ENCODE measurements around the gene KANK2.

Gene KANK2

DNA sequence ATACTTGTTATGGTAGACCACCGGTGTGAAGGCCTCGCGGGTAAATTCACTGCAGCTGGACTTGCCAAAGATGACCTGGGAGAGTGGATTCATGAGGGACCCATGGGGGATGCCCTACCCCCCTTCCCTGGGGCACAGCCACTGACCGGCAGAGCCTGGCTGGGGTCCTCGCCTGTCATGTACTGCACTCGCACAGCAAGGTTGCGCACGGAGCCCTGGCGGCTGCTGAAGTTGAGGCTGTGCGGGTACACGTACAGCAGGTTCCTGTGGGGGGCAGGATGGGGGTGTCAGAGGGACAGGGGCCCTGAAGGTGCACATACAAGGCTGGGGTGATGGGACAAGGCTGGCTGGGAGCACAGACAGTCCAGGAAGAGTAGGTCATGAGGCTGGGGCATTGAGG is 40.7 kb upstream of the KANK2 start:
- Histone ChIP-seq H3K9ac (ENCODE audit: low read depth in 1 of 2, low read length in 2 of 2) (no peak overlapping the region), H3K36me3 (ENCODE audit: control insufficient read depth in 1 of 2, insufficient read depth in 2 of 2, low read length in 2 of 2) (peaks cover 10 to 44% of the 10 kb centered on the region in 2 donors), H3K27me3 (ENCODE audit: control insufficient read depth in 1 of 2, insufficient read depth in 2 of 2, low read length in 2 of 2) (no peaks in the 10 kb centered on the region), H3K4me3 (ENCODE audit: low read depth in 1 of 2, low read length in 2 of 2) (no peak overlapping the region), H3K9me3 (ENCODE audit: control insufficient read depth in 1 of 2, low read length in 2 of 2) (no peaks in the 10 kb centered on the region), H3K27ac (ENCODE audit: low read depth, low read length) (no peak overlapping the region), H3K4me1 (ENCODE audit: control insufficient read depth in 1 of 2, insufficient read depth in 2 of 2, low read length in 2 of 2) (no peaks in the 10 kb centered on the region)

DNA sequence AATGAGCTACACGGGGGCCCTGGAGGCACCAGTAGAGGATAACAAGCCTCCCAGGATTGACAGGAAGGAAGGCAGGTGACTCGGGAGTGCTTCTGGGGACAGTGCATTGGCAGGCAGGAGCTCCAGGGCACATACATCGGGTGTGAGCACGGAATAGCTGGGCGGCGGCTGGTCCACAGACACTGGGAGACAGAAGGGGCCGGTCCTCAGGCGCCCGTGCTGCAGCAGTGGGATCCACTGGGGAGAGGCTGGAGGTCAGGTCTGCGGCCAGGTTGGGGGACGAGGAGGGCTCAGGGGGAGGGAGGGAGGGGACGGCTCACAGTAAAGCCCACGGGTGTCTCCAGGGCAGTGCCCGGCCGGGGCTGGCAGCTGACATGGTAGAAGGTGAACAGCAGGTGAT is 40.0 kb upstream of the KANK2 start:
- no peaks in the 10 kb centered on the region for H3K27me3 ChIP-seq (ENCODE audit: control insufficient read depth in 1 of 2, insufficient read depth in 2 of 2, low read length in 2 of 2)
- H3K9ac ChIP-seq (ENCODE audit: low read depth in 1 of 2, low read length in 2 of 2): no peak overlapping the region
- H3K9me3 ChIP-seq (ENCODE audit: control insufficient read depth in 1 of 2, low read length in 2 of 2): no peaks in the 10 kb centered on the region
- peaks cover 17 to 47% of the 10 kb centered on the region in 2 donors for H3K36me3 ChIP-seq (ENCODE audit: control insufficient read depth in 1 of 2, insufficient read depth in 2 of 2, low read length in 2 of 2)
- H3K4me1 ChIP-seq (ENCODE audit: control insufficient read depth in 1 of 2, insufficient read depth in 2 of 2, low read length in 2 of 2): no peaks in the 10 kb centered on the region
- no peak overlapping the region for H3K27ac ChIP-seq (ENCODE audit: low read depth, low read length)
- no peak overlapping the region for H3K4me3 ChIP-seq (ENCODE audit: low read depth in 1 of 2, low read length in 2 of 2)

DNA sequence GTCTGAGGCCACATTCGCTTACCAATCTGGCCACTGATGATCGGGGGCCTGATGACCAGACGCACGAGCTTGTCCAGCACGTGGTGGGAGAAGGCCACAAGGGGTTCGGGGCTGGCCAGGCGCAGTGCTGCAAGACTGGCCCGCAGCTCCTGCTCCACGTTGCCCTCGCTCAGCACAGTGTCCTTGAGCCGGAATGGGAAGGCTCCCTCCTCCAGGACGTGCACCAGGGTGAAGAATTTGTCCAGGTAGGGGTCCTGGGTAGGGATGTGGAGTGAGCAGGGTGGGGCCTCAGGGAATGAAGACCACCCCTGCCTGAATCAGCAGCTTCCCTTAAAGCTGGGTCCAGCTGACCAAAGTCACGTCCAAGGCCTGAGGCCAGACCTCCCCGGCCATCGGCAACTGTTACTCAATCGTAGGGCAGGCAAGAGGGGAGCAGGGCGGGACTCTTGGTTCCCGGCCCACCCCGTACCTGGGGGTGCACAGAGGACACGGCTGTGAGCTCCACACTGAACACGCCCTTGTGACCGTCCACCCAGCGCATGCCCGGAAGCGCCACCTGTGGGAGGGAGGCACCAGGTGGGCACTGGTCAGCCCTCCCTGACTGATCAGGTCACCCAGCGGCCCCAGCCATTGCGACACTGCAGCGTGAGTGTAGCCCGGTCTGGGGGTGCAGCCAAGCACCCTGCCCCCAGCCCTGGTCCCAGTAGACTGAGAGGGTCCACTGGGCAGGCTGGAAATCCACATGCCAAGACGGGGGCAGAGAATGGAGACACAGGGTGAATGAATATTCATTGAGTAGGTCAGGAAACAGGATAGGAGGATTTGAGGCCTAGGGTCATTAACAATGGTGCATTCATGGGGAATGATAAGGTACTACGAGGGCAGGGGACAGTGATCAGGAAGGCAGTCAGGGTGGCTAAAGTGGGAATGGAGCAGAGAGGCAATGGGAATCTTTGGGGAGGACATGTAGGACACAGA is 39.3 kb upstream of the KANK2 start:
- Histone ChIP-seq H3K9me3 (ENCODE audit: control insufficient read depth in 1 of 2, low read length in 2 of 2) (no peaks in the 10 kb centered on the region), H3K9ac (ENCODE audit: low read depth in 1 of 2, low read length in 2 of 2) (no peak overlapping the region), H3K4me3 (ENCODE audit: low read depth in 1 of 2, low read length in 2 of 2) (no peak overlapping the region), H3K4me1 (ENCODE audit: control insufficient read depth in 1 of 2, insufficient read depth in 2 of 2, low read length in 2 of 2) (no peaks in the 10 kb centered on the region), H3K36me3 (ENCODE audit: control insufficient read depth in 1 of 2, insufficient read depth in 2 of 2, low read length in 2 of 2) (peaks cover 20 to 49% of the 10 kb centered on the region in 2 donors), H3K27ac (ENCODE audit: low read depth, low read length) (no peak overlapping the region), H3K27me3 (ENCODE audit: control insufficient read depth in 1 of 2, insufficient read depth in 2 of 2, low read length in 2 of 2) (no peaks in the 10 kb centered on the region)

DNA sequence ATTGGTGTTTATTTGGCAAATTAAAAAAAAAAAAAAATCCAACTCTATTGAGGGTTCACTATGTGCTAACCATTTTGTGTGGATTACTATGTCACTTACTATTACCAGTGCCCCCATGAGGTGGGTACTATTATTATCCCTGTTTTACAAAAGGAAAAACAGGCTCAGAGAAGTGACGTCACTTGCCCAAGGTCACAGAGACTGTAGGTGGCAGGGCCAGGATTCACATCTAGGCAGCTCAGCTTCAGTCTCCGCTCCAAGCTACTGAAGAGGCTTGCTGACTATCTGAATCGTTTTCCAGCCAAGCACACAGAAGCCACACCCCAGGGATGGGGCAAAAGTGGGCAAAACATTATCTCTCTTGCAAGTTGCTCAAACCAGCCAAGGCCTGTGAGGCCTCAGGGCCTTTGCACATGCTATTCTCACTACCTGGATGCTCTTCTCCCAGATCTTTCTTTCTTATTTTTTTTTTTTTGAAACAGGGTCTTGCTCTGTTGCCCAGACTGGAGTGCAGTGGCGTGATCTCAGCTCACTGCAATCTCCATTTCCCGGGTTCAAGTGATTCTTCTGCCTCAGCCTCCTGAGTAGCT is 37.2 kb upstream of the KANK2 start:
- Histone ChIP-seq H3K27me3 (ENCODE audit: control insufficient read depth in 1 of 2, insufficient read depth in 2 of 2, low read length in 2 of 2) (no peaks in the 10 kb centered on the region), H3K27ac (ENCODE audit: low read depth, low read length) (no peak overlapping the region), H3K9me3 (ENCODE audit: control insufficient read depth in 1 of 2, low read length in 2 of 2) (no peaks in the 10 kb centered on the region), H3K36me3 (ENCODE audit: control insufficient read depth in 1 of 2, insufficient read depth in 2 of 2, low read length in 2 of 2) (peaks cover 24 to 47% of the 10 kb centered on the region in 2 donors), H3K9ac (ENCODE audit: low read depth in 1 of 2, low read length in 2 of 2) (no peak overlapping the region), H3K4me1 (ENCODE audit: control insufficient read depth in 1 of 2, insufficient read depth in 2 of 2, low read length in 2 of 2) (no peaks in the 10 kb centered on the region), H3K4me3 (ENCODE audit: low read depth in 1 of 2, low read length in 2 of 2) (no peak overlapping the region)

DNA sequence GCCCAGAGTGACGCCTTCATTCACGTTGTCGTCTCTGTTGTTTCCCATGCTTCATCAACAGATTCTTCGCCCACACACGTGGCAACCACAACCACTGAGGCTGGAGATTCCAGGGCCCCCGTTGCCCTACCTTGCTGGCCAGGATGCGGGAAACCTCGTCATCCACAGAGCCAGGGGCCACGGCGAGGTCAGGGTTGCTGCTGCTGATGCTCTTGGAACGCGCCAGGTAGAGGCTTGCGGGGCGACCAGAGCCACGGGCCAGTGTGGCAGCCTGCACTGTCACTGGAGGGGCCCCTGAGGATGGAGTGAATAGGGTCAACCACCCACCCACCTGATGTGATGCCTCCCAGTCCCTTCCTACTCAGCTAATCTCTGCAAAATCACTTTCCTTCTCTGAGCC is 35.7 kb upstream of the KANK2 start:
- Histone ChIP-seq H3K4me3 (ENCODE audit: low read depth in 1 of 2, low read length in 2 of 2) (no peak overlapping the region), H3K9me3 (ENCODE audit: control insufficient read depth in 1 of 2, low read length in 2 of 2) (no peaks in the 10 kb centered on the region), H3K27me3 (ENCODE audit: control insufficient read depth in 1 of 2, insufficient read depth in 2 of 2, low read length in 2 of 2) (no peaks in the 10 kb centered on the region), H3K36me3 (ENCODE audit: control insufficient read depth in 1 of 2, insufficient read depth in 2 of 2, low read length in 2 of 2) (peaks cover 13 to 47% of the 10 kb centered on the region in 2 donors), H3K27ac (ENCODE audit: low read depth, low read length) (no peak overlapping the region), H3K4me1 (ENCODE audit: control insufficient read depth in 1 of 2, insufficient read depth in 2 of 2, low read length in 2 of 2) (no peaks in the 10 kb centered on the region), H3K9ac (ENCODE audit: low read depth in 1 of 2, low read length in 2 of 2) (no peak overlapping the region)

DNA sequence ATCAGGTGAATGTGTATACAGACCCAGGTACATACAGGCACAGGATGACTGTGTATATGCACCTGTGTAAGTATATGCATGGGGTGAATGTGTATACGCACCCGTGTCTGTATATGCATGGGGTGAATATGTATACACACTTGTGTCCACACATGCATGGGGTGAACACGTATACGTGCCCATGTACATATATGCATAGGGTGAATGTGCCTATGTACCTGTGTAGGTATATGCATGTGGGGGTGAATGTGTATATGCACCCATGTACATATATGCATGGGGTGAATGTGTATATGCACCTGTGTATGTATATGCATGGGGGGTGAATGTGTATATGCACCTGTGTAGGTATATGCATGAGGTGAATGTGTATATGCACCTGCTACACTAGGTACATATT is 35.2 kb upstream of the KANK2 start:
- Histone ChIP-seq H3K9me3 (ENCODE audit: control insufficient read depth in 1 of 2, low read length in 2 of 2) (no peaks in the 10 kb centered on the region), H3K4me3 (ENCODE audit: low read depth in 1 of 2, low read length in 2 of 2) (no peak overlapping the region), H3K9ac (ENCODE audit: low read depth in 1 of 2, low read length in 2 of 2) (no peak overlapping the region), H3K27me3 (ENCODE audit: control insufficient read depth in 1 of 2, insufficient read depth in 2 of 2, low read length in 2 of 2) (no peaks in the 10 kb centered on the region), H3K27ac (ENCODE audit: low read depth, low read length) (no peak overlapping the region), H3K36me3 (ENCODE audit: control insufficient read depth in 1 of 2, insufficient read depth in 2 of 2, low read length in 2 of 2) (peaks cover 13 to 47% of the 10 kb centered on the region in 2 donors), H3K4me1 (ENCODE audit: control insufficient read depth in 1 of 2, insufficient read depth in 2 of 2, low read length in 2 of 2) (no peaks in the 10 kb centered on the region)

DNA sequence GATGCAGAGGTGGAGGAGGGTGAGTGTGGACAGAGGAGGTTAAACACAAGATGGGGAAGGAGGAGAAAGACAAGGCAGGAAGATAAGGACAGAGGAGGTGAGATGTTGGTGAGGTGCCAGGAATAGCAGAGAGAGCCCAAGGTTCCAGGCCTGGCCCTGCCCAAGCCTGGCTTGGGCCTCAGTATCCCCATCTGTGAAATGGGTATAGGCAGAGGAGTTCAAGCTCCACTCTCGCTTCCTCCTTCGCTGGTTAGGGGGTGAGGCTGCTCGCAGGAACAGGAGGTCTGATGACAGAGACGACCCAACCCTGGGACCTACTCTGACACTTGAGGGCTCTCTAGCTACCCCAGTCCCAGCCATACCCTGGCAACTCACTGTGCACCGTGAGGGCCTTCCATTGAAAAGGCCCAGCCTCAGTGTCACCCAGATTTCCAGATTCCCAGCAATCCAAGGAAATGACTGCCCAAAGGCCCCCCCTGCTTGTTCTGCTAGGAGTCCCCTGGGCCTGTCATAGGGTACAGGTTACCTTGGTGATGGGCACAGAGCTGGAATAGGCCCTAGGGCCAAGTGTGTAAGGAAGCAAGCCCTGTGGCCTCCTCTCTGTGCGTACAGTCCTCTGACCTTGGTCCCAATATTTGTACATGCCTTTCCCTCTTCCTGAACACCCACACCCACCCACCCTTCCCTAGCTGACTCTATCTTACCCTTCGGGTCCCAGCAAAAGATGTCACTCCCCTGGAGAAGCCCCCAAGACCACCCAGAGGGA is 33.5 kb upstream of the KANK2 start:
- Histone ChIP-seq H3K9me3 (ENCODE audit: control insufficient read depth in 1 of 2, low read length in 2 of 2) (no peaks in the 10 kb centered on the region), H3K4me1 (ENCODE audit: control insufficient read depth in 1 of 2, insufficient read depth in 2 of 2, low read length in 2 of 2) (no peaks in the 10 kb centered on the region), H3K36me3 (ENCODE audit: control insufficient read depth in 1 of 2, insufficient read depth in 2 of 2, low read length in 2 of 2) (peaks cover 13 to 49% of the 10 kb centered on the region in 2 donors), H3K27me3 (ENCODE audit: control insufficient read depth in 1 of 2, insufficient read depth in 2 of 2, low read length in 2 of 2) (no peaks in the 10 kb centered on the region), H3K9ac (ENCODE audit: low read depth in 1 of 2, low read length in 2 of 2) (no peak overlapping the region), H3K4me3 (ENCODE audit: low read depth in 1 of 2, low read length in 2 of 2) (no peak overlapping the region), H3K27ac (ENCODE audit: low read depth, low read length) (no peak overlapping the region)

DNA sequence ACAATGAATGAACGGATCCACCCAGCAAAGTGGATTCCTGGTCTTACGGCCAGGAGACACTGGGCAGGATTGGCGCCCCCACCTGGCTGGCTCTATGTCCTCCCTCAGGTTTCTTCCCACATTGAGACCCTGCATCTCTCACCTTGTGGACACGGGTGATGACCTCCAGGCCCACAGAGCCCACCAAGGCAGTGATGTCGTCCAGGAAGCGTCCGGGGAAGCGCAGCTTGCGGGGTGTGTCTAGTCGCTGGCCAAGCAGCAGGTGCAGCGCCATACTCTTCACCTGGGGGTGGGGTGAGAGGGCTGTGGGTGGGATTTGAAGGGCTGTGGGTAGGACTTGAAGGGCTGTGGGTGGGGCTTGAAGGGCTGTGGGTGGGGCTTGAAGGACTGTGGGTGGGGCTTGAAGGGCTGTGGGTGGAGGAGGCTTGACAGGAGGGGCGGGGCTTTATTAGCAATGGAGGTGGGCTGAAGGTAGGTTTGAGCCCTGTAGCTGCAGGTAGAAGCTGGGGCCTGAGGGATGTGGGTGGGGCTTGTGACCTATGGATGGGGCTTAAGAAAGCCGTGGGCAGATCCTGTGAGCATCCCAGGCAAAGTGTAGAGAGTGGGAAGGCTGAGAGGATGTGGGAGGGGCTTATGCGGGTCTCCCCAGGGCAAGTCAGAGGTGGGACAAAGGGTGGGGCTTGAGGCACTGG is 30.0 kb upstream of the KANK2 start:
- Histone ChIP-seq H3K4me1 (ENCODE audit: control insufficient read depth in 1 of 2, insufficient read depth in 2 of 2, low read length in 2 of 2) (no peaks in the 10 kb centered on the region), H3K36me3 (ENCODE audit: control insufficient read depth in 1 of 2, insufficient read depth in 2 of 2, low read length in 2 of 2) (peaks cover 10 to 43% of the 10 kb centered on the region in 2 donors), H3K4me3 (ENCODE audit: low read depth in 1 of 2, low read length in 2 of 2) (no peak overlapping the region), H3K9ac (ENCODE audit: low read depth in 1 of 2, low read length in 2 of 2) (no peak overlapping the region), H3K27me3 (ENCODE audit: control insufficient read depth in 1 of 2, insufficient read depth in 2 of 2, low read length in 2 of 2) (no peaks in the 10 kb centered on the region), H3K9me3 (ENCODE audit: control insufficient read depth in 1 of 2, low read length in 2 of 2) (no peaks in the 10 kb centered on the region), H3K27ac (ENCODE audit: low read depth, low read length) (no peak overlapping the region)

DNA sequence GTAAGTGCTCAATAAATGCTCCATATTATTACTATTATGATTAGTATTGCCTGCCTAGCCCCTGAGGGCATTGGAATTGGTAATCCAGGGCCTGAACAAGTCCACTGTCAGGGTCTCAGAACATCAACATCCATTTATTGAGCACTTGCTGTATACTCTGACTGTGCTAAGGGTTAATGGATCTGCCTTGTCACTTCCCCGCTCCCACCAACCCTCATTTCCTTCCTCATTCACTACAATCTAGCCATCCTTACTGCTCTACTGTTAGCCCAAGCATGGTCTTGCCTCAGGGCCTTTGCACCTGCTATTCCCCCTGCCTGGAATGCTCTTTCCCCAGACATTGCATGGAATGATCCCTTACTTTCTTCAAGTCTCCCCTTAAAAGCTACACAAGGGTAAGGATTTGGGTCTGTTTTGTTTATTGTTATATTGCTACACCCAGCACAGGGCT is 29.4 kb upstream of the KANK2 start:
- no peaks in the 10 kb centered on the region for H3K4me1 ChIP-seq (ENCODE audit: control insufficient read depth in 1 of 2, insufficient read depth in 2 of 2, low read length in 2 of 2)
- H3K36me3 ChIP-seq (ENCODE audit: control insufficient read depth in 1 of 2, insufficient read depth in 2 of 2, low read length in 2 of 2): peaks cover 13 to 43% of the 10 kb centered on the region in 2 donors
- H3K4me3 ChIP-seq (ENCODE audit: low read depth in 1 of 2, low read length in 2 of 2): no peak overlapping the region
- H3K9me3 ChIP-seq (ENCODE audit: control insufficient read depth in 1 of 2, low read length in 2 of 2): peaks cover 0 to 4% of the 10 kb centered on the region in 2 donors
- H3K9ac ChIP-seq (ENCODE audit: low read depth in 1 of 2, low read length in 2 of 2): no peak overlapping the region
- no peak overlapping the region for H3K27ac ChIP-seq (ENCODE audit: low read depth, low read length)
- H3K27me3 ChIP-seq (ENCODE audit: control insufficient read depth in 1 of 2, insufficient read depth in 2 of 2, low read length in 2 of 2): no peaks in the 10 kb centered on the region
